Activated T-cell treated with anti-CD3 and anti-CD28 coated beads, Interleukin-2, amount 50 U/mL, for 48 hours (primary cell): ENCODE results near the gene OR14A16.

Experiments
- DNase-seq, 2 experiments: peaks; one replicate each; pipeline ENCODE4 v3.0.0-alpha.2; 2020

OR14A16 gene

GRCh38 chr1:247824023-247824422 lies at the start of gene OR14A16:
OR14A16 (minus strand) TSS chr1:247824119; CDS start chr1:247815729, 8,390 bp downstream.
- DNase-seq = no peak

GRCh38 chr1:247865416-247865815 lies 41.5 kb upstream of the OR14A16 start:
- DNase-seq = no peak

- DNase-seq = no peak
These were observed 40.7 kb upstream of the OR14A16 start for GRCh38 chr1:247864644-247865043.

GRCh38 chr1:247862756-247863155 lies 38.8 kb upstream of the OR14A16 start:
- no peak for DNase-seq

- DNase-seq = no peak
These were observed 34.2 kb upstream of the OR14A16 start for GRCh38 chr1:247857985-247858619.

GRCh38 chr1:247857069-247857984 lies 33.4 kb upstream of the OR14A16 start, which contains the start of gene TRIM58:
TRIM58 (plus strand) TSS chr1:247857187; CDS start chr1:247857247, 60 bp downstream.
- peak; percentile 42 to 62 for DNase-seq

GRCh38 chr1:247855911-247856310 lies 32.0 kb upstream of the OR14A16 start:
- no peak for DNase-seq

- DNase-seq = no peak
These were observed 31.1 kb upstream of the OR14A16 start for GRCh38 chr1:247854899-247855545.

GRCh38 chr1:247849616-247850015 lies 25.7 kb upstream of the OR14A16 start:
- DNase-seq = no peak

- no peak for DNase-seq
These were observed 24.4 kb upstream of the OR14A16 start for GRCh38 chr1:247848346-247848745.

- no peak for DNase-seq
These were observed 21.7 kb upstream of the OR14A16 start for GRCh38 chr1:247845693-247846017.

- DNase-seq = no peak
These were observed 21.2 kb upstream of the OR14A16 start for GRCh38 chr1:247845011-247845692.

- no peak for DNase-seq
These were observed 19.5 kb upstream of the OR14A16 start for GRCh38 chr1:247843411-247843810.

- DNase-seq = no peak
These were observed 17.9 kb upstream of the OR14A16 start, which contains the start of gene OR11L1 for GRCh38 chr1:247841796-247842195. OR11L1 (minus strand) TSS chr1:247841896; CDS start chr1:247841896, 0 bp downstream.

- DNase-seq = no peak
These were observed 16.9 kb upstream of the OR14A16 start for GRCh38 chr1:247840818-247841217.

- DNase-seq = no peak
These were observed 9.7 kb upstream of the OR14A16 start for GRCh38 chr1:247833601-247834000.

- DNase-seq = no peak
These were observed 5.7 kb upstream of the OR14A16 start for GRCh38 chr1:247829656-247830055.

- DNase-seq = no peak
These were observed 1.4 kb upstream of the OR14A16 start for GRCh38 chr1:247825362-247825761.

- DNase-seq = no peak
These were observed 1.9 kb downstream of the OR14A16 start for GRCh38 chr1:247822060-247822459.

- no peak for DNase-seq
These were observed 11.3 kb downstream of the OR14A16 start for GRCh38 chr1:247812637-247813036.

GRCh38 chr1:247797518-247797917 lies 26.4 kb downstream of the OR14A16 start:
- no peak for DNase-seq

- DNase-seq = no peak
These were observed 54.3 kb downstream of the OR14A16 start for GRCh38 chr1:247769603-247770002.
